GM23338 (cell line): Measurements from ENCODE around the gene TGM6. TPM values are rescaled to one million over a fixed set of nuclear protein-coding genes. Genes with fewer than 3 reads are reported as not detected.
"Not testable (repeated sequence)": the region's sequence is repeated elsewhere in the genome, so short reads cannot be mapped to it uniquely, and the experiment has no call there.

ENCODE experiments used
- ATAC-seq: fragments of 200-7000 bp; cut with Tn5 transposase; 3 replicates; pipeline ENCODE4 v1.9.1; 2020
- DNase-seq: peaks from one replicate; pipeline ENCODE4 v3.0.0-alpha.2; 2015; ENCODE audit warnings: low spot score
- H2AFZ ChIP-seq: fragments of 200-600 bp; sonication (generic); 2 replicates; pipeline ENCODE4 v1.8.0; 2016; ENCODE audit warnings: antibody characterized with exemption, mild to moderate bottlenecking, moderate library complexity
- H3F3A ChIP-seq: fragments of 200-600 bp; sonication (generic); replicated peaks from 2 replicates; pipeline ENCODE4 v1.8.0; 2017; ENCODE audit warnings: antibody characterized with exemption, mixed run types, low read depth
- H3K27ac ChIP-seq: fragments of 200-600 bp; sonication (generic); 2 replicates; pipeline ENCODE4 v1.6.1; 2016; ENCODE audit warnings: low read depth
- H3K27me3 ChIP-seq: fragments of 200-600 bp; sonication (generic); 2 replicates; pipeline ENCODE4 v1.8.0; 2016; ENCODE audit warnings: mild to moderate bottlenecking, mixed run types, moderate library complexity; ENCODE audit not compliant: insufficient read depth
- H3K36me3 ChIP-seq: fragments of 200-600 bp; sonication (generic); 2 replicates; pipeline ENCODE4 v1.8.0; 2016; ENCODE audit warnings: mild to moderate bottlenecking; ENCODE audit not compliant: insufficient read depth
- H3K4me1 ChIP-seq: fragments of 200-600 bp; sonication (generic); 2 replicates; pipeline ENCODE4 v1.8.0; 2016; ENCODE audit warnings: mild to moderate bottlenecking, moderate library complexity; ENCODE audit not compliant: insufficient read depth
- H3K4me2 ChIP-seq: fragments of 200-600 bp; sonication (generic); 2 replicates; pipeline ENCODE4 v1.7.1; 2017; ENCODE audit warnings: mixed run types
- H3K4me3 ChIP-seq: fragments of 200-600 bp; sonication (generic); 2 replicates; pipeline ENCODE4 v1.6.1; 2016; ENCODE audit warnings: mixed run types
- H3K79me2 ChIP-seq: fragments of 200-600 bp; sonication (generic); replicated peaks from 2 replicates; pipeline ENCODE4 v1.8.0; 2017; ENCODE audit warnings: mild to moderate bottlenecking; ENCODE audit not compliant: insufficient read depth
- H3K9me2 ChIP-seq: fragments of 200-600 bp; sonication (generic); 2 replicates; pipeline ENCODE4 v1.8.0; 2017; ENCODE audit not compliant: insufficient read depth
- H4K20me1 ChIP-seq: fragments of 200-600 bp; sonication (generic); replicated peaks from 2 replicates; pipeline ENCODE4 v1.8.0; 2017; ENCODE audit warnings: mild to moderate bottlenecking; ENCODE audit not compliant: insufficient read depth
- H3K27ac Mint-ChIP-seq: 2 replicates; pipeline ENCODE4 v1.8.0; 2020; ENCODE audit warnings: inconsistent platforms, mild to moderate bottlenecking, moderate library complexity, mixed read lengths
- H3K27me3 Mint-ChIP-seq: 3 replicates; pipeline ENCODE4 v1.8.0; 2022; ENCODE audit warnings: low read depth, mild to moderate bottlenecking, moderate library complexity, mixed read lengths, inconsistent platforms; ENCODE audit not compliant: insufficient read depth, poor library complexity
- H3K36me3 Mint-ChIP-seq: 3 replicates; pipeline ENCODE4 v1.8.0; 2021; ENCODE audit warnings: low read depth, mild to moderate bottlenecking, inconsistent platforms, moderate library complexity, mixed read lengths
- H3K4me1 Mint-ChIP-seq: 3 replicates; pipeline ENCODE4 v1.8.0; 2020; ENCODE audit warnings: mild to moderate bottlenecking, inconsistent platforms, mixed read lengths
- H3K4me3 Mint-ChIP-seq: 3 replicates; pipeline ENCODE4 v1.8.0; 2021; ENCODE audit warnings: moderate library complexity, mild to moderate bottlenecking, inconsistent platforms, mixed read lengths
- H3K9me3 Mint-ChIP-seq: 3 replicates; pipeline ENCODE4 v1.8.0; 2020; ENCODE audit warnings: moderate library complexity, mild to moderate bottlenecking, inconsistent platforms, mixed read lengths
- EZH2 ChIP-seq: fragments of 200-600 bp; sonication (generic); IDR thresholded peaks from one replicate; pipeline ENCODE4 v1.8.0; 2017; ENCODE audit warnings: antibody characterized with exemption, mild to moderate bottlenecking, low read depth; ENCODE audit not compliant: unreplicated experiment
- JUNB ChIP-seq: IDR thresholded peaks from one replicate; pipeline ENCODE4 v1.6.1; 2016; ENCODE audit warnings: antibody characterized with exemption; ENCODE audit not compliant: unreplicated experiment
- ZNF331 ChIP-seq: fragments of 250-450 bp; sonication (Bioruptor Pico); IDR thresholded peaks from 2 replicates; pipeline ENCODE4 v1.5.0; 2020; ENCODE audit warnings: low read depth, mild to moderate bottlenecking, moderate library complexity
- polyA plus RNA-seq: library from polyadenylated mRNA; unstranded; fragments of >200 nt; fragmentation: Nextera tagmentation; extraction: Ambion mirVana; gene quantifications from 2 replicates; pipeline ENCODE4 v1.2.1, GENCODE V29; 2016
- total RNA-seq: library from RNA; depleted of rRNA; stranded (reverse); fragments of >200 nt; shearing (Covaris generic); gene quantifications from 2 replicates; pipeline ENCODE4 v1.2.3, GENCODE V29; 2014
- TF ChIP-seq, protein P1 (sequence below): IDR thresholded peaks from 2 replicates; pipeline ENCODE4 v1.6.1; 2016; ENCODE audit warnings: antibody characterized with exemption

The TGM6 gene
- total and polyA plus RNA-seq, 2 experiments from 2014 or later, result not detected

DNA sequence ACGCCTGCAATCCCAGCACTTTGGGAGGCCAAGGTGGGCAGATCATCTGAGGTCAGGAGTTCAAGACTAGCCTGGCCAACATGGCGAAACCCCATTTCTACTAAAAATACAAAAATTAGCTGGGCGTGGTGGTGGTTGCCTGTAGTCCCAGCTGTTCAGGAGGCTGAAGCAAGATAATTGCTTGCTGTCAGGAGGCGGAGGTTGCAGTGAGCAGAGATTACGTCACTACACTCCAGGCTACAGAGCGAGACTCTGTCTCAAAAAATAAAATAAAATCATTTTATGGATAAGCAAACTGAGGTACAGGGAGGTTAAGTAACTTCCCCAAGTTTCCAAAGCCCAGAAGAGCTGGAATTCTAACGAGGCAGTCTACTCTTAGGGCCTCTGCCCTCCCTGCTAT, 26.7 kb downstream of the TGM6 start:
- ATAC-seq, H3K4me3 Mint-ChIP-seq, H3K36me3 Mint-ChIP-seq: not testable (repeated sequence)

DNA sequence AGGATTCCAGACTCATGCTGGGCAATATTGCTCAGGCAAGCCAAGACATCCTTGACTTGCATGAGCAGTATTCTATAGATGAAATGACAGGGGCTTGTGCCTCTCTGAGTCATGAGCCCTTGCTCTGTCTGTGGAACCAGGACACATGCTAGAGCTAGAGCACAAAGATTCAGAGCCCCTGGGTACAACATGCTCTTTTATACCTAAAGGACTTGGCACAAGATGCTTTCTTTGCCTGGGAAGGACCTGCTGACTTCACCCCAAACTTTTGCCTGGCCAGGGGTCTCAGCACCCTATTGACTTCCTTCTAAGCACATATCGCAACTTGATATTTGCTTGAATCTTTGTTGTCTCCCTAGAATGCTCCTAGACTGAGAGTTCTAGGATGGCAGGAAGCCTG, 27.4 kb downstream of the TGM6 start:
- Histone ChIP-seq H4K20me1 (no peaks in the 10 kb centered on the region), H3K4me3 (no peak overlapping the region), H2AFZ (no peak overlapping the region), H3F3A (no peaks in the 10 kb centered on the region), H3K4me2 (no peak overlapping the region), H3K27ac (no peak overlapping the region), H3K79me2 (no peaks in the 10 kb centered on the region), H3K4me1 (no peaks in the 10 kb centered on the region), H3K36me3 (no peaks in the 10 kb centered on the region), H3K9me2 (no peaks in the 10 kb centered on the region), H3K27me3 (no peaks in the 10 kb centered on the region)
- H3K4me1 Mint-ChIP-seq, result no peaks in the 10 kb centered on the region
- H3K4me3 Mint-ChIP-seq, result no peak overlapping the region
- no peak overlapping the region for H3K27ac Mint-ChIP-seq
- no peak for DNase-seq
- ATAC-seq, result no peak
- peaks cover 3% of the 10 kb centered on the region for H3K27me3 Mint-ChIP-seq
- TF ChIP-seq JUNB (no peak), EZH2 (no peak), ZNF331 (CRISPR knock-in tag) (no peak)
- H3K9me3 Mint-ChIP-seq, result peaks cover 11% of the 10 kb centered on the region; the same call in 2 of the 3 replicates
- H3K36me3 Mint-ChIP-seq, result no peaks in the 10 kb centered on the region

More for the DNA sequence above, 26.7 kb downstream of the TGM6 start:
- H3F3A ChIP-seq, H3K4me3 ChIP-seq, H3K27ac Mint-ChIP-seq, H3K4me1 Mint-ChIP-seq, H3K27me3 ChIP-seq, H2AFZ ChIP-seq, H4K20me1 ChIP-seq, H3K36me3 ChIP-seq, H3K27me3 Mint-ChIP-seq, H3K4me1 ChIP-seq, H3K79me2 ChIP-seq, DNase-seq, H3K27ac ChIP-seq, H3K9me2 ChIP-seq, H3K4me2 ChIP-seq: not testable (repeated sequence)
- H3K9me3 Mint-ChIP-seq, result peaks cover 11% of the 10 kb centered on the region; the same call in 2 of the 3 replicates

DNA sequence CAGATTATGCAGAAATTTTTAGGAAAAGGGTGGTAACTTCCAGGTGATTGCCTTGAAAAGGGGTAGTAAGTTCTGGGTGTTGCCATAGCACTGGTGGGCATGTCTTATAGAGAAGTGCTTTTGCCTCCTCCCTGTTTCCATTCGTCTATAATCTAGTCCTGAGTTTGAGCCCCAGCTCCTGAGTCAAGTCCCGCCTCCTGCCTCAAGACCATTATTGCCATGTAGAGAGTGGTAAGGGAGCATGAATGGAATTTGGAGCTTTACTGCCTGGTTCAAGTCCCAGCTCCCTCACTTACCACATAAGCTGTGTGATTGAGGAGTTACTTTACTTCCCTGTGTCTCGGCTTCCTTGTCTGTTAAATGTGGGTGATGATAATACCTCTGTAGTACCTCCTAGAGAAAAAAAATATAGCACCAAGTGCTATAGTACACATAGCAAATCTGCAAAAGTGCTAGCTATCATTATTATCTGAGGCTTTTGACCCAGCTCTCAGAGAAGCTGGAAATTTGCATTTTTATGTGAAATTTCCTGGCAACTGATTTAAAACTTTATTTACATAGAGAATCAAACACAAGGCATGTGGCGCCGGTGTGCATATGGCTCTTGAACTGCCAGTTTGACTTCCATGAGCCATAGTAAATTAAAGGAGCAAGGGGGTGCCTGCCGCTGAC, 36.0 kb downstream of the TGM6 start:
- ATAC-seq, result no peak

More for the DNA sequence above, 36.0 kb downstream of the TGM6 start:
- Histone ChIP-seq H2AFZ (peak overlapping the region; percentile 74; the same call in 1 of the 2 replicates), H3K4me2 (no peak overlapping the region), H3K79me2 (no peaks in the 10 kb centered on the region), H3K27me3 (no peaks in the 10 kb centered on the region), H3K27ac (no peak overlapping the region), H3K4me3 (no peak overlapping the region), H4K20me1 (no peaks in the 10 kb centered on the region), H3K9me2 (no peaks in the 10 kb centered on the region), H3K4me1 (no peaks in the 10 kb centered on the region), H3K36me3 (no peaks in the 10 kb centered on the region), H3F3A (no peaks in the 10 kb centered on the region)
- H3K9me3 Mint-ChIP-seq, result no peaks in the 10 kb centered on the region
- peak; percentile 4 for DNase-seq
- TF ChIP-seq ZNF331 (CRISPR knock-in tag) (no peak), EZH2 (no peak)
- TF ChIP-seq, protein P1, sequence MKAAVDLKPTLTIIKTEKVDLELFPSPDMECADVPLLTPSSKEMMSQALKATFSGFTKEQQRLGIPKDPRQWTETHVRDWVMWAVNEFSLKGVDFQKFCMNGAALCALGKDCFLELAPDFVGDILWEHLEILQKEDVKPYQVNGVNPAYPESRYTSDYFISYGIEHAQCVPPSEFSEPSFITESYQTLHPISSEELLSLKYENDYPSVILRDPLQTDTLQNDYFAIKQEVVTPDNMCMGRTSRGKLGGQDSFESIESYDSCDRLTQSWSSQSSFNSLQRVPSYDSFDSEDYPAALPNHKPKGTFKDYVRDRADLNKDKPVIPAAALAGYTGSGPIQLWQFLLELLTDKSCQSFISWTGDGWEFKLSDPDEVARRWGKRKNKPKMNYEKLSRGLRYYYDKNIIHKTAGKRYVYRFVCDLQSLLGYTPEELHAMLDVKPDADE, result no peak
- H3K4me3 Mint-ChIP-seq, result no peak overlapping the region
- peaks cover 2% of the 10 kb centered on the region for H3K27me3 Mint-ChIP-seq
- no peaks in the 10 kb centered on the region for H3K36me3 Mint-ChIP-seq
- H3K4me1 Mint-ChIP-seq, result no peaks in the 10 kb centered on the region
- no peak overlapping the region for H3K27ac Mint-ChIP-seq
